K562 treated with DMSO at 1 percent for 48 hours (cell line): ENCODE data around the gene DEDD. TPM values are rescaled to one million over a fixed set of nuclear protein-coding genes. Genes with fewer than 3 reads are reported as not detected.

Experiments
- total RNA-seq: library from RNA; unstranded; fragments of 300-600 nt; gene quantifications from 2 replicates; pipeline ENCODE4 v1.2.3, GENCODE V29; 2022; ENCODE audit warnings: low replicate concordance; ENCODE audit errors: extremely low read depth

DEDD gene, protein sequence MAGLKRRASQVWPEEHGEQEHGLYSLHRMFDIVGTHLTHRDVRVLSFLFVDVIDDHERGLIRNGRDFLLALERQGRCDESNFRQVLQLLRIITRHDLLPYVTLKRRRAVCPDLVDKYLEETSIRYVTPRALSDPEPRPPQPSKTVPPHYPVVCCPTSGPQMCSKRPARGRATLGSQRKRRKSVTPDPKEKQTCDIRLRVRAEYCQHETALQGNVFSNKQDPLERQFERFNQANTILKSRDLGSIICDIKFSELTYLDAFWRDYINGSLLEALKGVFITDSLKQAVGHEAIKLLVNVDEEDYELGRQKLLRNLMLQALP
- total RNA-seq = not detected in 2 replicates

DNA sequence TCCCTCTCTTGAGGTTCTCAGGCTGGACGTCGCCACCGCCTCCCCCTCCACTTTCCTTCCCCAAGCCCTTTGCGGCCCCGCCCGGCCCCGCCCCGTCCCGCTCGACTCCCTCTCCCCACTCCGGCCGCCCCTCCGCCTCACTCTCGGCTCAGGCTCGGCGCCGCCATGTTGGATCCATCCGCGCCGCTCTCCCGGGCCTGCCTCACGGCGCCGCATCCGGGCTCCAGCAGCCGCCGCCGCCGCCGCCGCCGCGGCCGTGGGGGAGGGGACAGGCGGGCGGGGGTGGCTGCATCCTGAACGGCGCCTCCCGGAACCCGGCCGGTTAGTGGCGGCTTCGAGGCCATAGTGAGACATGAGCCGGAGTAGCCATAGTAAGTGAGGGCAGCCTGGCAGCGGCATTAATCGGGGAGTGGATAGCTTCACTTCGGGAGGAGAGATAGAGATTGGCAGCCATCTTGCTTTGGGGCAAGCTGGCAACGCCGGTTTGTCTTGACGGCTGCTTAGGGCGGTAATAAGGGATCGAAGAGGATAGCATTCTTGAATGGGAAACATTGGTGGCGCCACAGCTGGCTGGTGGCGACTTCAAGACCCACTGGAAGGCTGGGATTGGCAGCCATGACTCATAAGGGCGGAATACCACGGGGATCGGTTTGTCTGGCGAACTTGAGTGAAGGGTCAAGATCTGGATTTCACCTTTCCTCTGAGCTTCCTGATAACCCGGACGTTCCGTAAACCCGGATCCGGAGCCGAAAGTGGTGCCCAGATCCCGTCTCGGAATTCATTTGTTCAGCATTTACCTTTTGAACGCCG is at the start of gene DEDD:
Gene DEDD (minus strand): TSS at position 258 of the 810 bp plus-strand sequence. CDS start 8,205 bp downstream, outside the sequence.

DNA sequence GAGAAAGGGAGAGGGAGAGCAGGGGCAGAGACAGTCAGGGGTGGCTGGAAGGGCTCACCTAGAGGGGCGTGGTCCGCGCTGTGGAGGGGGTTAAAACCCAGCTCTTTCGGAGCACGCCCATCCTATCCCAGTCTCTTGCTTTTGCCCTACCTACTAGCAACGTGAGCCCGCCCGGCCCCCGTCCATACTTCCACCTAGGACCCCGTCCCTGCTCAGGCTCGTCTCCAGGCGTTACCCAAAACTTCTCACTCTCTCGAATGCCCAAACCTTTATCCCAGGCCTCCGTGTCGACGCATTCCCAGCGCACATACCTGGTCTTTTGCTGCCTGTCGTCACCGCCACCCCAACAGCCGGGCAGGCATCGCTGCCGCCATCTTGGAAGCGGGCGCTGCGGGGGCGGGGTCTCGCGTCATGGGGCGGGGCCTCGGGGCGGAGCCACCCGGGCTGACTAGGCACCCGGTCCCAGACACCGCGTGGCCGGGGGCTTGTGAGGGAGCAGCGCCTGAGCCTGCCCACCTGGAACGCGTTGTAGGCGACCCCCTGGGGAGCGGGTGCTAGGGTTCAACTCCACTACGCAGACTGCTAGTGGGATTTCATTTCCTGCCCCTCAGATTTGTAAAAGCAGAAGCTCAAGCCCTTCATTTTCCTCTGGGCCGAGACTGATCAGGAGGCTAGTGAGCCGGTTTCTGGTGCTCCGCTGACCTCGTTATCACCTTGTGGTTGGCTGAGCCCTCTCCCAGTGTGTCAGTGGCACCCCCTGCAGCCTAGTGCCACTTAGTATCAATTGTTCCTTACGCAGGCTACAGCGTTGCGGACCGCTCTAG is 44.9 kb upstream of the DEDD start, which contains the start of gene B4GALT3:
Gene B4GALT3 (minus strand): TSS at position 396 of the 824 bp plus-strand sequence. CDS start 1,447 bp downstream, outside the sequence.

GRCh38 chr1:161165742-161166668 is 33.5 kb upstream of the DEDD start, which contains the start of gene PPOX:
Gene PPOX (plus strand): TSS chr1:161166426. CDS start chr1:161166848, 422 bp downstream.

GRCh38 chr1:161159087-161159912 is 26.8 kb upstream of the DEDD start, which contains the start of gene USP21:
Gene USP21 (plus strand): TSS chr1:161159500. CDS start chr1:161160641, 1,141 bp downstream.

GRCh38 chr1:161153682-161154337 is 21.3 kb upstream of the DEDD start, which contains the start of gene UFC1:
Gene UFC1 (plus strand): TSS chr1:161153978. CDS start chr1:161153998, 20 bp downstream.

GRCh38 chr1:161117759-161118581 is 14.5 kb downstream of the DEDD start, which contains the start of the genes NIT1 and PFDN2:
Gene NIT1 (plus strand): TSS chr1:161118105. CDS start chr1:161118177, 72 bp downstream.
Gene PFDN2 (minus strand): TSS chr1:161118037. CDS start chr1:161118026, 11 bp downstream.

DNA sequence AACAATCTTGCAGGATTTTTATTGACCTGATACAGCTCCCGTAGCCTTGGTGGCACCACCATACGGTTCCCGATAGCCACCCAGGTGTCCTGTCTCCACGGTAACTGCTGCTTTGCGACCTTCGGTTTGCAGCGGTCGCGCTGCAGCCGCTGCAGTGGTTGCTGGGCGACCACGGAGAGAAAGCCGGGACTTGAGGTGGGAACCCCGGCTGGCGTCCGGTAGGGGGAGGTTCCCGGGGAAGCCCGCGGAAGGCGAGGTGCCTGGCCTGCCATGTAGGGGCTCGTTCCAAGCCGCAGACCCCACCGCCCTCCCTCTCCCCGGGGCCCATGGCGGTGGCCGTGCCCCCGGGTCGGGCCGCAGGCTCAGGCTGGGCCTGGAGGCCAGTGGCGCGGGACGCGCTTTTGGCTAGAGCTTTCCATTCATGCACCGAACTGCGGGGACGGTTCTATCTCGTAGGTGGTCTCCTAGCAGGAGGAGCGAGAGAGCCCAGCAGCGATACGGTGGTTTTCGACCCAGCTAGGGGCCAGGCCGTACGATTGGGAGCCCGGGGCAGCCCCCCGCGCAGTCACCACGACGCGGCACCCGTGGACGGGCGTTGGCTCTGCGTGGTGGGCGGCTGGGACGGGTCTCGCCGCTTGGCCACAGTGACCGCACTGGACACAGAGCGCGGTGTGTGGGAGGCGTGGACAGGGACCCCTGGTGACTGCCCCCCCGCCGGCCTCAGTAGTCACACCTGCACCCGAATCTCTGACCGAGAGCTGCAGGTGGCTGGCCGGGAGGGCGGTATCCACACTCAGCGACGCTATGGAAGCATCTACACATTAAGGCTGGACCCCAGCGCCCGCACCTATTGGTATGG is 34.0 kb downstream of the DEDD start, which contains the start of gene KLHDC9:
Gene KLHDC9 (plus strand): TSS at position 152 of the 859 bp plus-strand sequence. CDS start 175 bp downstream, at position 327.

GRCh38 chr1:161089251-161089924 is 43.1 kb downstream of the DEDD start, which contains the start of gene NECTIN4:
Gene NECTIN4 (minus strand): TSS chr1:161089558. CDS start chr1:161089296, 262 bp downstream.

Other genes with a start within 250 kb of the DEDD start
- not detected in 2 replicates for gene ITLN1, start 247.5 kb downstream of the DEDD start, total RNA-seq
- not detected in 2 replicates for gene ITLN2, start 177.9 kb downstream of the DEDD start, total RNA-seq
- not detected in 2 replicates for gene F11R, start 111.5 kb downstream of the DEDD start, total RNA-seq
- not detected in 2 replicates for gene TSTD1, start 93.7 kb downstream of the DEDD start, total RNA-seq
- gene USF1, start 86.7 kb downstream of the DEDD start, total RNA-seq = not detected in 2 replicates
- gene ARHGAP30, start 62.8 kb downstream of the DEDD start, total RNA-seq = not detected in 2 replicates
- not detected in 2 replicates for gene NECTIN4, start 43.1 kb downstream of the DEDD start, total RNA-seq
- gene KLHDC9, start 34.3 kb downstream of the DEDD start, total RNA-seq = not detected in 2 replicates
- not detected in 2 replicates for gene PFDN2, start 14.6 kb downstream of the DEDD start, total RNA-seq
- not detected in 2 replicates for gene NIT1, start 14.6 kb downstream of the DEDD start, total RNA-seq
- 444 TPM in 1 of 2 replicates, not detected in the other for gene UFC1, start 21.3 kb upstream of the DEDD start, total RNA-seq
- gene USP21, start 26.8 kb upstream of the DEDD start, total RNA-seq = not detected in 2 replicates
- gene PPOX, start 33.8 kb upstream of the DEDD start, total RNA-seq = not detected in 2 replicates
- not detected in 2 replicates for gene B4GALT3, start 44.8 kb upstream of the DEDD start, total RNA-seq
- gene ADAMTS4, start 66.4 kb upstream of the DEDD start, total RNA-seq = not detected in 2 replicates
- gene NDUFS2, start 69.7 kb upstream of the DEDD start, total RNA-seq = not detected in 2 replicates
- not detected in 2 replicates for gene FCER1G, start 82.6 kb upstream of the DEDD start, total RNA-seq
- gene APOA2, start 91.0 kb upstream of the DEDD start, total RNA-seq = not detected in 2 replicates
- not detected in 2 replicates for gene TOMM40L, start 93.4 kb upstream of the DEDD start, total RNA-seq
- not detected in 2 replicates for gene NR1I3, start 105.5 kb upstream of the DEDD start, total RNA-seq
- not detected in 2 replicates for gene PCP4L1, start 126.1 kb upstream of the DEDD start, total RNA-seq
- not detected in 2 replicates for gene MPZ, start 177.3 kb upstream of the DEDD start, total RNA-seq
- not detected in 2 replicates for gene SDHC, start 181.7 kb upstream of the DEDD start, total RNA-seq
- not detected in 2 replicates for gene CFAP126, start 235.2 kb upstream of the DEDD start, total RNA-seq